Fibroblast of gingiva (primary cell): ENCODE results near the gene ERLIN1.

Experiments used
- DNase-seq: peaks from one replicate; pipeline ENCODE4 v3.0.0-alpha.2; 2011; ENCODE audit warnings: low read depth

ERLIN1 gene

GRCh38 chr10:100185364-100186252, at the start of gene ERLIN1:
Gene ERLIN1 (minus strand): TSS chr10:100186029. CDS start chr10:100185626, 403 bp downstream.
- DNase-seq: peak; percentile 90

DNA sequence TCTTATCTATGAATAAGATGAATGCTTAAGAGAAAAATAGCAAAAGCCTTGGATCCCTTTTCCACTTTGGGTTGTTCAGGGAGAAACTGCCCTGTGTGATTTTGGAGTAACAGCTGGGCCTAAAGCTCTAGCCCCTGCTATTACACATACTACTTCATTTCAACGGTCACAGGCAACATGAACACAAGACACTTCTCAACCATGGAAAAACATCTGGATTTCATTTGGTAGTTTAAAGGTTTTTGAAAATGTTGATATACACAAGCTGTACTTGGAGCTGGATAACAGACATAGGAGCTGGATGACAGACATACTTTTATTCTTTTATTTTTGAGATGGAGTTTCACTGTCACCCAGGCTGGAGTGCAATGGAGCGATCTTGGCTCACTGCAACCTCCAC, 46.3 kb upstream of the ERLIN1 start:
- peak; percentile 79 for DNase-seq

GRCh38 chr10:100229819-100230422, 44.1 kb upstream of the ERLIN1 start:
- no peak for DNase-seq

GRCh38 chr10:100223879-100224278, 38.0 kb upstream of the ERLIN1 start:
- no peak for DNase-seq

- DNase-seq: no peak
These were observed 36.7 kb upstream of the ERLIN1 start for GRCh38 chr10:100222529-100222928.

DNA sequence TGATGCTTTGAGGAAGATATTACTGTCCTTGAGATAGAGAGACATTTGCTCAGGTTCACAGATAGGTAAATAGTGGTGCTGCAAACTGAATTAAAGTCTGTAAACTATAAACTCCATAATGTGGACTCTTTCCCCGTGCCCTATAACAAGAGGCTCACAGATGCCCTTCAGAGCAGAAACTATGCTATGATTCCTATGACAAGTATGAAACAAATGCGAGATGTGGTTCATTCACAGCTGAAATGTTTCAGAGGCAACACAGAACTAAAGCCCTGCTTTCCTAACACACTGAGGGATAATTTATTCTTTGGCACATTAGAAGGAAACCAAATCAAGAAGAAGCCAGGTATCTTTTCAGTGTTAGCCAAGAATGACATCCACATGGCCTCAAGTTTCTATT, 30.2 kb upstream of the ERLIN1 start:
- DNase-seq: no peak

DNA sequence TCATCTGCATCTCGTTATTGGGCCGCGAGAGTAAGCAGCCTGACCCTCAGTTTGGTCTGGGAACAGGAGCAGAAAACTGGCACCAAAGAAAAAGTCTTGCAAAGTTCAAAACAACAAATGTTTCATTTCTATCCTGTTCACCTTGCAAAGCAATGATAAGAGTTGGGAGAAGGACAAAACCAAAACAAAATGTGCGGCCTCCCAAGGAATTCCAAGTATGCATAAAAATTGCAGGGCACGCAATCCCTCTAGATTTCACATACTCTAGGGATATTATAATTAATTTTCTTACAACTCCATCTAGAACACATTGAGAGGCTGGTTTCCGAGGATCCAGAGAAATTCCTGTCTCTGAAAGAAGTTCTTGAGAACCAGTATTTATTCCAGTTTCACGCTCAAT, 23.5 kb upstream of the ERLIN1 start:
- peak; percentile 12 for DNase-seq

DNA sequence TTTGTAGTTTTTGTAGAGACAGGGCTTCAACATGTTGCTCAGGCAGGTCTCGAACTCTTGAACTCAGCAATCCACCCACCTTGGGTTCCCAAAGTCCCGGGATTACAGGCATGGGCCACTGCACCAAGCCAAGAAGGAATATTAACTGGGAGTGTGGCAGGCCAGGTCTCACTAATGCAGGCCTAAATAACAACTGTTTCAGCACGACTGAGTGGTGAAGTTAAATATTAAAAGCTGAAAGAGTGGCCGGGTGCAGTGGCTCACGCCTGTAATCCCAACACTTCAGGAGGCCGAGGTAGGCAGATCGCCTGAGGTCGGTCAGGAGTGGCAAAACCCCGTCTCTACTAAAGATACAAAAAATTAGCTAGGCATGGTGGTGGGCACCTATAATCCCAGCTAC, 22.4 kb upstream of the ERLIN1 start:
- no peak for DNase-seq

DNA sequence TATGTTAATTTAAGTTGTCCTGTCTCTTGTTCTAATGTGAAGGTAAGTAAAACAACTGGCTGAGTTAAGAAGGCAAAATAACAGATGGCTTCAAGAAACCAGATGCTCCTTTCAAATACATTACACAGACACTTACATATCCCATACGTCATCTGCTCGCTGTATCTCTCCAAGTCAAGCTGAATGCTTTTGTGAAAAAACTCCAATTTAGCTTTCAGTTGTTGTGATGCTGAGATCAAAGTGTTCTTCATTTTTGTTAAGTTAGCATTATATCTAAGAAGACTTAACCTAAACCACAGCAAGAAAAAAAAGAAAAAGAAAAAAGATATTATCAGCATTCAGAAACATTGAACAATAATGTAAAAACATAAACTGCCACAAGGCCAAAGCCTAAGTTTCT, 18.5 kb upstream of the ERLIN1 start:
- DNase-seq: no peak

GRCh38 chr10:100201549-100201948, 15.7 kb upstream of the ERLIN1 start:
- no peak for DNase-seq

GRCh38 chr10:100194711-100195110, 8.9 kb upstream of the ERLIN1 start:
- DNase-seq: no peak

- no peak for DNase-seq
These were observed 6.5 kb upstream of the ERLIN1 start for GRCh38 chr10:100192350-100192749.

DNA sequence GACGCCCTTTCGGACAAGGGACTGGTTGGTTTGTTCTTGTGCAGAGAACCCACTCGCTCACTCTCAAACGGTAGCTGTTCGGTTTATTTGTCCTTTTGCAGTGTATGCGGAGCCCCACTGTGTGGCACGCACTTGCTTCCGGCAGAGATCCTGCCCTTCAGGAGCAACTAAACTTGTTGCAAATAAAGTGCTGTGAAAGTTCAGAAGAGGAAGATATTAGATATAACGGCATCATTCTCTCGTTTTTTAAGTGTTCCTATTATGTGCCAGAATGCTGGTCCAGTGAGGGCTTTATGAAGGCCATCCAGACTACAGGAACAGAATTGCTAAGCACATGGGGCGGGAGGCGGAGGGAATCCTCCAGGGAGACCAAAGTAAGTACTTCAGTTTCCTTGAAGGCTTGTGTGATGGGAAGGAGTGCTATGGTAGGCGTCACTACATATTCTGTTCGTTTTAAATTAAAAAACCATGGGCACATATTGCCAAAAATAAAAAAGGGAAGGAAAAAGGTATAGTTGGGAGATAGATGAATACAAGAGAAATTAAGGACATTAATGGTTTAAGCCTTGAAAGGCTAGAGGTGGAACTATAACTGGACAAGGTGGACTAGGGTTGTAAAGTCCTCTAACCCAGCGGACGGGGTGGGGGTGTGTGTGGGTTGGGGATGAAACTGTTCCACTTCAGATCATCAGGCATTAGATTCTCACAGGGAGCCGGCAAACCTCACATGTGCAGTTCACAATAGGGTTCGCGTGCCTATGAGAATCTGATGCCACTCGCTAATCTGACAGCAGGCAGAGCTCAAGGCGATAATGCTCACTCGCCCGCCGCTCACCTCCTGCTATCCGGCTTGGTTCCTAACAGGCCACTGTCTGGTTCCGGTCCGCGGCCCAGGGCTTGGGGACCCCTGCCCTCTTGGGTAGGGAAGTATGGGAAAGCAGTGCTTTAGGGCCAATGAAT, 704 bp upstream of the ERLIN1 start:
- peak; percentile 49 for DNase-seq

DNA sequence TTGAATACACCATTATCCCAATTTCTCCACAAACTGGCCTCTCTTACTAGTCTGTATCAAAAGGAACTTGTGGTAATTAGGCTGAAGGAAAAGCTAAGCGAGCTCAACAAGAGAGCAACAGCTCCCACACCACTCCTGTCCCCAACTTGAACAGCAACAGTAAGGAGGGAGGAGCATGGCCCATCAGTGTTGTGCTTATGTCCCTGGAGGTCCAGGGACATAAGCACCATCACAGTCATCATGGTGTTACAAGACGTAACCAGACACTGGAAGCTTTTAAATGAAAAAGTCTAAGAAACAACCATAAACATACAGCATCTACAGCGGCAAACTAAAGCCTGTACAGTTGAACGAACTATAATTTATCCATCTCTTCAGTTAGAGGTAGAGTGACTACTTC, 989 bp downstream of the ERLIN1 start:
- DNase-seq: peak; percentile 21

GRCh38 chr10:100184426-100184825, 1.4 kb downstream of the ERLIN1 start:
- DNase-seq: no peak

DNA sequence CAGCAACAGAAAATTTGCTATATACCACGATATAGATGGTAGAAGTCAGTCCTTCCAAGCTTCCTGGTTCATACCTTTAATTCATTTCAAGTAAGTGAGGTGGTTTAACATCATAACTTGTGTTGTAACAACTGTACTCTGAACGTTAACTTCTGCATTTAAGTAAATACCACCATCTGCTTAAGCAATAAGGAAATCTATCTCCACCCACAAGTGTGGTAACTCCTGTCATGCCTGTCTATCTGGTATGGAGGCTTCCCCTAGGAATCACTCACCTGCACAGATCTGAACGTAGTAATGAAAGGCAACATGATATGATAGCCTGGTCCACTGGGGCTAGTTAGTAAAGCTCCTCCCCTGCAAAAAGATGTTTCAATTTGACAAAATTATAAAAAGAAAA, 2.3 kb downstream of the ERLIN1 start:
- peak; percentile 37 for DNase-seq

DNA sequence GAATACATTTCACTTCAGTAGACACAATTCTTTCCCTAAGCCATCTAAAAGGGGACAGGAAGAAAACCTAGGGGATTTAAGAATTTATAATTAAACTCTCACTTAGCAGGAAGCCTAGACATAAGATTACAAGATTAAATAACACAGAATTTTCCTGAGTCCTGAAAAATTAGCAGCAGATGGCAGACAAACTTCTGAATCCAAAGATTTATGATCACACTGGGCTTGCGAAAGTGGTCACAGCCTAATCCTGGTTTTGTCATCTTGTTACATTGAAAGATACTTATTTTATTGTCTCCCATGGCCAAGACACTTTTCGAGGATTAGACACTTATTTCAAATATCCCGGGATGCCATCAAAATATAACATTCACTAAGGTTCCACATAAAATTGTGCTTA, 2.9 kb downstream of the ERLIN1 start:
- DNase-seq: no peak

GRCh38 chr10:100182281-100182680, 3.5 kb downstream of the ERLIN1 start:
- DNase-seq: no peak

- DNase-seq: no peak
These were observed 10.0 kb downstream of the ERLIN1 start for GRCh38 chr10:100175875-100176274.

GRCh38 chr10:100174699-100175677, 10.8 kb downstream of the ERLIN1 start:
- DNase-seq: no peak

DNA sequence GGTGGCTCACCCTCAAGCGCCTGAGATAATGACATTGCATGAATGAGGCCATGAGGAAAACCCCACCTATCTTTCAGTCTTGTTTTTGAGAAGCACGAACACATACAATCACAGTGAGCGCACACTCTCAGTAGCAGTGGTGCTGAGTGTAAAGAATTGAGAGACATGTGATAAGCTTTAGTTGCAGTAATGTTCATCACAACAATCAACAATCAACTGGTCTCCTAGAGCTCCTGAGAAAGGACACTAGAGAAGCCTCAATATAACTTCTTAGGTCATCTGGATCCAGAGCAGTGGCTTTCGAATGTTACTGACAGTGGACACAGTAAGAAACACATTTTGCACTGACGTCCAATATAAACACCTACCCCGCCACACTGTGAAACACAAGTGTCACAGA, 12.8 kb downstream of the ERLIN1 start:
- DNase-seq: no peak
